UCSD-AML1 (cell line): ENCODE results near the gene IFNE.
A peak's percentile ranks its signal among the peaks of the same experiment; 100 is the strongest.
"Not testable (repeated sequence)": the region's sequence is repeated elsewhere in the genome, so short reads cannot be mapped to it uniquely, and the experiment has no call there.

Experiments
- DNase-seq: peaks from one replicate; lab custom pipeline; 2025; ENCODE audit not compliant: unreplicated experiment; lab: John Stamatoyannopoulos, UW

IFNE gene

GRCh38 chr9:21499912-21500311 lies 17.8 kb upstream of the IFNE start:
- DNase-seq: no peak

GRCh38 chr9:21491756-21492155 lies 9.6 kb upstream of the IFNE start:
- DNase-seq: no peak

GRCh38 chr9:21481470-21482056 lies 550 bp downstream of the IFNE start:
- no peak for DNase-seq

- no peak for DNase-seq
Observed at GRCh38 chr9:21479152-21479702, 2.9 kb downstream of the IFNE start.

GRCh38 chr9:21477466-21477865 lies 4.6 kb downstream of the IFNE start:
- DNase-seq: no peak

- no peak for DNase-seq
Observed at GRCh38 chr9:21473236-21473635, 8.9 kb downstream of the IFNE start.

- no peak for DNase-seq
Observed at GRCh38 chr9:21470126-21470525, 12.0 kb downstream of the IFNE start.

- no peak for DNase-seq
Observed at GRCh38 chr9:21465859-21466518, 16.1 kb downstream of the IFNE start.

GRCh38 chr9:21465138-21465537 lies 17.0 kb downstream of the IFNE start:
- no peak for DNase-seq

GRCh38 chr9:21461377-21461776 lies 20.7 kb downstream of the IFNE start:
- no peak for DNase-seq

GRCh38 chr9:21455320-21455719 lies 26.8 kb downstream of the IFNE start:
- DNase-seq: peak; percentile 21

GRCh38 chr9:21454149-21454548 lies 28.0 kb downstream of the IFNE start:
- no peak for DNase-seq

GRCh38 chr9:21452681-21453080 lies 29.4 kb downstream of the IFNE start:
- DNase-seq: no peak

GRCh38 chr9:21450733-21451394 lies 31.2 kb downstream of the IFNE start:
- DNase-seq: no peak

GRCh38 chr9:21449312-21449711 lies 32.8 kb downstream of the IFNE start:
- not testable (repeated sequence) for DNase-seq

GRCh38 chr9:21443849-21444625 lies 38.1 kb downstream of the IFNE start:
- DNase-seq: no peak

GRCh38 chr9:21440139-21440538 lies 42.0 kb downstream of the IFNE start, which contains the start of gene IFNA1:
TSS of gene IFNA1 (plus strand) at chr9:21440439. CDS start at chr9:21440508, 69 bp downstream.
- DNase-seq: no peak

- DNase-seq: not testable (repeated sequence)
Observed at GRCh38 chr9:21435015-21435383, 47.1 kb downstream of the IFNE start.

- no peak for DNase-seq
Observed at GRCh38 chr9:21434202-21435014, 47.7 kb downstream of the IFNE start.

GRCh38 chr9:21432672-21433425 lies 49.3 kb downstream of the IFNE start:
- DNase-seq: no peak
